CD4-positive, CD25-positive, alpha-beta regulatory T cell (primary cell): ENCODE results near the gene UBB. TPM values are rescaled to one million over a fixed set of nuclear protein-coding genes. Genes with fewer than 3 reads are reported as not detected.
A peak's percentile ranks its signal among the peaks of the same experiment; 100 is the strongest.

Source experiments
- ATAC-seq, 2 donors: fragments of 150-1000 bp; cut with Tn5 transposase; one replicate each; pipeline ENCODE4 v1.10.0; 2021; ENCODE audit warnings: low read depth in 2 of 2, moderate number of reproducible peaks in 2 of 2, moderate library complexity in 1 of 2
- DNase-seq, 3 donors: peaks; one replicate each; pipeline versions ENCODE4 v3.0.0 to v3.0.0-alpha.2; 2012 to 2022; ENCODE audit warnings: mixed read lengths in 1 of 3
- H3K27ac ChIP-seq: one replicate; pipeline ENCODE4 v1.7.0; 2013; ENCODE audit warnings: mild to moderate bottlenecking, low read length; ENCODE audit not compliant: insufficient read depth, poor library complexity, severe bottlenecking
- H3K27me3 ChIP-seq: one replicate; pipeline ENCODE4 v1.7.0; 2013; ENCODE audit warnings: low read length; ENCODE audit not compliant: control insufficient read depth, insufficient read depth
- H3K36me3 ChIP-seq: one replicate; pipeline ENCODE4 v1.7.0; 2013; ENCODE audit warnings: mild to moderate bottlenecking, low read length, moderate library complexity; ENCODE audit not compliant: control insufficient read depth, insufficient read depth
- H3K4me1 ChIP-seq: 2 replicates; pipeline ENCODE4 v1.7.0; 2013; ENCODE audit warnings: mild to moderate bottlenecking, low read length; ENCODE audit not compliant: insufficient read depth, control insufficient read depth, poor library complexity, severe bottlenecking
- H3K4me3 ChIP-seq: one replicate; pipeline ENCODE4 v1.7.0; 2013; ENCODE audit warnings: low read depth, mild to moderate bottlenecking, low read length, moderate library complexity
- H3K9me3 ChIP-seq, 2 experiments: 1 replicate in 1 of 2; 2 replicates in 1 of 2; pipeline ENCODE4 v1.7.0; 2013; ENCODE audit warnings: low read length in 2 of 2, mild to moderate bottlenecking in 1 of 2, moderate library complexity in 1 of 2; ENCODE audit not compliant: control insufficient read depth in 2 of 2
- H3K27ac Mint-ChIP-seq, 3 donors: one replicate each; pipeline ENCODE4 v1.8.0; 2020 to 2022; ENCODE audit warnings: mild to moderate bottlenecking in 3 of 3, mixed read lengths in 3 of 3, moderate library complexity in 2 of 3
- H3K27me3 Mint-ChIP-seq: one replicate; pipeline ENCODE4 v1.8.0; 2022; ENCODE audit warnings: mild to moderate bottlenecking, mixed read lengths
- H3K36me3 Mint-ChIP-seq: one replicate; pipeline ENCODE4 v1.8.0; 2020; ENCODE audit warnings: mixed read lengths
- H3K4me1 Mint-ChIP-seq, 4 donors: one replicate each; pipeline ENCODE4 v1.8.0; 2020 to 2022; ENCODE audit warnings: mixed read lengths in 4 of 4, mild to moderate bottlenecking in 1 of 4
- H3K4me3 Mint-ChIP-seq, 4 donors: one replicate each; pipeline ENCODE4 v1.8.0; 2020 to 2022; ENCODE audit warnings: mild to moderate bottlenecking in 4 of 4, mixed read lengths in 4 of 4, moderate library complexity in 3 of 4
- H3K9me3 Mint-ChIP-seq, 7 donors: one replicate each; pipeline ENCODE4 v1.8.0; 2020 to 2022; ENCODE audit warnings: mixed read lengths in 7 of 7, mild to moderate bottlenecking in 3 of 7, moderate library complexity in 2 of 7
- polyA plus RNA-seq, 4 donors: library from polyadenylated mRNA; unstranded; fragments of 300-500 nt; fragmentation: Illumina TruSeq; gene quantifications; one replicate each; pipeline ENCODE4 v1.2.3, GENCODE V29; 2021
- total RNA-seq: library from RNA; stranded (reverse); gene quantifications from one replicate; pipeline ENCODE4 v1.2.3, GENCODE V29; 2022

The UBB gene
- 953 TPM for total RNA-seq
- 1,000 to 10,000 TPM; 1,667 to 2,206 (median 1,950) TPM for polyA plus RNA-seq

DNA sequence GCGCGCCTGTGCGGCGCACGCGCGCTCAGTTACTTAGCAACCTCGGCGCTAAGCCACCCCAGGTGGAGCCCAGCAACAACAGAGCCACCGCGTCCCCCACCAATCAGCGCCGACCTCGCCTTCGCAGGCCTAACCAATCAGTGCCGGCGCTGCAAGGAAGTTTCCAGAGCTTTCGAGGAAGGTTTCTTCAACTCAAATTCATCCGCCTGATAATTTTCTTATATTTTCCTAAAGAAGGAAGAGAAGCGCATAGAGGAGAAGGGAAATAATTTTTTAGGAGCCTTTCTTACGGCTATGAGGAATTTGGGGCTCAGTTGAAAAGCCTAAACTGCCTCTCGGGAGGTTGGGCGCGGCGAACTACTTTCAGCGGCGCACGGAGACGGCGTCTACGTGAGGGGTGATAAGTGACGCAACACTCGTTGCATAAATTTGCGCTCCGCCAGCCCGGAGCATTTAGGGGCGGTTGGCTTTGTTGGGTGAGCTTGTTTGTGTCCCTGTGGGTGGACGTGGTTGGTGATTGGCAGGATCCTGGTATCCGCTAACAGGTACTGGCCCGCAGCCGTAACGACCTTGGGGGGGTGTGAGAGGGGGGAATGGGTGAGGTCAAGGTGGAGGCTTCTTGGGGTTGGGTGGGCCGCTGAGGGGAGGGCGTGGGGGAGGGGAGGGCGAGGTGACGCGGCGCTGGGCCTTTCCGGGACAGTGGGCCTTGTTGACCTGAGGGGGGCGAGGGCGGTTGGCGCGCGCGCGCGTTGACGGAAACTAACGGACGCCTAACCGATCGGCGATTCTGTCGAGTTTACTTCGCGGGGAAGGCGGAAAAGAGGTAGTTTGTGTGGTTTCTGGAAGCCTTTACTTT lies at the start of gene UBB:
UBB (plus strand) TSS at position 452 of the 856 bp plus-strand sequence. CDS start 817 bp downstream, outside the sequence.
- no peaks in the 10 kb centered on the region for H3K9me3 ChIP-seq
- Mint-ChIP-seq H3K4me1 (peaks cover 5 to 44% (median 34%) of the 10 kb centered on the region in 4 donors), H3K4me3 (peak within 1 kb of the TSS; percentile 87 to 95 (median 92)), H3K36me3 (peaks cover 16% of the 10 kb centered on the region), H3K27ac (peak within 1 kb of the TSS; percentile 96 to 99 (median 98)), H3K27me3 (peaks cover 7% of the 10 kb centered on the region), H3K9me3 (peaks cover 0 to 2% (median 0%) of the 10 kb centered on the region in 7 donors)
- no peaks in the 10 kb centered on the region for H3K27me3 ChIP-seq
- H3K4me3 ChIP-seq, result peak within 1 kb of the TSS; percentile 98
- peaks cover 10% of the 10 kb centered on the region for H3K36me3 ChIP-seq
- peak; percentile 93 to 98 (median 96) for DNase-seq
- ATAC-seq, result peak; percentile 96 to 98
- H3K27ac ChIP-seq, result peak within 1 kb of the TSS; percentile 94
- H3K4me1 ChIP-seq, result peaks cover 17% of the 10 kb centered on the region

- no peak for ATAC-seq
- Histone ChIP-seq H3K27me3 (no peaks in the 10 kb centered on the region), H3K4me3 (no peak overlapping the region), H3K9me3 (no peaks in the 10 kb centered on the region), H3K36me3 (peaks cover 13% of the 10 kb centered on the region), H3K4me1 (no peaks in the 10 kb centered on the region), H3K27ac (no peak overlapping the region)
- H3K4me1 Mint-ChIP-seq, result no peaks in the 10 kb centered on the region
- no peak overlapping the region for H3K4me3 Mint-ChIP-seq
- peaks cover 3% of the 10 kb centered on the region for H3K36me3 Mint-ChIP-seq
- no peak overlapping the region for H3K27ac Mint-ChIP-seq
- no peak for DNase-seq
- no peaks in the 10 kb centered on the region for H3K27me3 Mint-ChIP-seq
- no peaks in the 10 kb centered on the region for H3K9me3 Mint-ChIP-seq
These were observed 42.5 kb upstream of the UBB start for GRCh38 chr17:16338391-16338790.

- H3K4me1 ChIP-seq, result no peaks in the 10 kb centered on the region
- Mint-ChIP-seq H3K27me3 (no peaks in the 10 kb centered on the region), H3K4me3 (no peak overlapping the region), H3K9me3 (no peaks in the 10 kb centered on the region), H3K4me1 (no peaks in the 10 kb centered on the region), H3K27ac (no peak overlapping the region), H3K36me3 (peaks cover 11% of the 10 kb centered on the region)
- ATAC-seq (no peak), DNase-seq (no peak)
- no peaks in the 10 kb centered on the region for H3K27me3 ChIP-seq
- H3K36me3 ChIP-seq, result peaks cover 13% of the 10 kb centered on the region
- no peak overlapping the region for H3K4me3 ChIP-seq
- no peak overlapping the region for H3K27ac ChIP-seq
- H3K9me3 ChIP-seq, result no peaks in the 10 kb centered on the region
These were observed 41.5 kb upstream of the UBB start for GRCh38 chr17:16339402-16339801.

GRCh38 chr17:16339959-16340358 lies 40.9 kb upstream of the UBB start:
- H3K36me3 ChIP-seq, result peaks cover 13% of the 10 kb centered on the region
- peaks cover 13% of the 10 kb centered on the region for H3K36me3 Mint-ChIP-seq
- no peak for DNase-seq
- H3K9me3 ChIP-seq, result no peaks in the 10 kb centered on the region
- H3K4me1 ChIP-seq, result no peaks in the 10 kb centered on the region
- H3K27ac Mint-ChIP-seq, result peak overlapping the region in 1 of 3 donors; percentile 36
- no peaks in the 10 kb centered on the region for H3K4me1 Mint-ChIP-seq
- H3K27me3 Mint-ChIP-seq, result no peaks in the 10 kb centered on the region
- H3K27me3 ChIP-seq, result no peaks in the 10 kb centered on the region
- H3K4me3 ChIP-seq, result no peak overlapping the region
- H3K27ac ChIP-seq, result no peak overlapping the region
- no peak for ATAC-seq
- no peak overlapping the region for H3K4me3 Mint-ChIP-seq
- H3K9me3 Mint-ChIP-seq, result no peaks in the 10 kb centered on the region

DNA sequence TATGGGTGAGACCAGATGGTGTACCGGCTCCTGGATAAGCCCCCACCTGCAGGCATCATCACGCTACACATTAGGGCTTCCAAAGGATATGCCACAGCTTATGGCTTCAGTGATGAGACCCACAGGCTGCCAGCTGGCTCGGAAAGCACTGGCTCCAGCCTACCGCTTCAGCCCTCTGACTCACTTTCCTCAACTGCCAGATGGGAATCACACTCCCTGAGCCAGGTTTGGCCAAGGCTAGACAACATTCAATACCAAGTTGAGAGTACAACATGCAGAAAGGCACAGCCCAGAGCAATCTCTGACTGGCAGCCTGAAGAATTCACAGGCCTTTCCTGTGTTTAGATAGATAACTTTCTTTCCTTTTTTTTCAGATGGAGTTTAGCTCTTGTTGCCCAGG lies 37.9 kb upstream of the UBB start:
- Histone ChIP-seq H3K27ac (no peak overlapping the region), H3K27me3 (no peaks in the 10 kb centered on the region), H3K4me1 (no peaks in the 10 kb centered on the region), H3K9me3 (no peaks in the 10 kb centered on the region), H3K36me3 (peaks cover 13% of the 10 kb centered on the region), H3K4me3 (no peak overlapping the region)
- no peak overlapping the region for H3K27ac Mint-ChIP-seq
- no peaks in the 10 kb centered on the region for H3K27me3 Mint-ChIP-seq
- peaks cover 13% of the 10 kb centered on the region for H3K36me3 Mint-ChIP-seq
- peaks cover 0 to 7% (median 0%) of the 10 kb centered on the region in 4 donors for H3K4me1 Mint-ChIP-seq
- ATAC-seq, result no peak
- DNase-seq, result no peak
- no peak overlapping the region for H3K4me3 Mint-ChIP-seq
- H3K9me3 Mint-ChIP-seq, result no peaks in the 10 kb centered on the region

DNA sequence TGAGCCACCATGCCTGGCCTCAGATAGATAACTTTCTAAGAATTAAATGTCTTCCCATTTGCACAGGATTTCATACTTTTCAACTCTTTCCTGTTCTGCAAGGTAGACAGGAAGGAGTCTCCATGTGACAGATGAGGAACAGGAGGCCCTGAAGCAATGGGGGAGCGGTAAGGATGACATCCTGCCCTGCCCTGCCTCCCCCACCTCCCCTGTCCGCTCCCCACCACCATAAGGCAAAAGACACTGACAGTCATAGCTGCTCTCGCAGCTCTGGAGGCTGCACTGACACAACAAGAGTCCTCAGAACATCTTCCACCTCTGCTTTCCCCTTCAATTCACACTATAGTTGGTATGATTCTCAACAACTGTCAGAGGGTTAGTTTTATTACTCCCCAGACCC lies 37.3 kb upstream of the UBB start:
- ATAC-seq, result no peak
- Mint-ChIP-seq H3K4me1 (peaks cover 0 to 7% (median 0%) of the 10 kb centered on the region in 4 donors), H3K9me3 (no peaks in the 10 kb centered on the region), H3K27ac (peak overlapping the region in 1 of 3 donors; percentile 60), H3K4me3 (no peak overlapping the region), H3K36me3 (peaks cover 13% of the 10 kb centered on the region), H3K27me3 (no peaks in the 10 kb centered on the region)
- H3K27me3 ChIP-seq, result no peaks in the 10 kb centered on the region
- DNase-seq, result no peak
- no peak overlapping the region for H3K27ac ChIP-seq
- no peaks in the 10 kb centered on the region for H3K9me3 ChIP-seq
- H3K4me1 ChIP-seq, result no peaks in the 10 kb centered on the region
- H3K36me3 ChIP-seq, result peaks cover 13% of the 10 kb centered on the region
- no peak overlapping the region for H3K4me3 ChIP-seq

DNA sequence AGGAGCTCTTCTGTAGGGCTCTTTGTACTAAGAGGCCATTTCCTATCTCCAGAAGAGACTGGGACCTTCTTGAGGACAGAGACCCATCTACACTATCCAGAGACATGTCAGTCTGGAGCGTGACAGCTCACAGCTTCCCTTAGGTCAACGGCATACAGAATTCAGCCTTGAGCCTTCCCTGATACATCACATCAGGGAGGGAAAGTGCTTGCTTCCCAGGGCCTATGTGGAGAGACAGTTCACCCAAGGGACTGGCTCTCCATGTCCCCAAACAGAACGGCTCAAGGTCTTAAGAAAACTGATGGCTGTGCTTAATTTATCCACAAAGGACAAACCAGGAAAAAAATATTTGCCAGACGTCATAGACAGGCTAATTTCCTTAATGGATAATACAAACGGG lies 35.3 kb upstream of the UBB start:
- Mint-ChIP-seq H3K36me3 (peaks cover 19% of the 10 kb centered on the region), H3K27me3 (no peaks in the 10 kb centered on the region), H3K4me3 (no peak overlapping the region), H3K9me3 (no peaks in the 10 kb centered on the region), H3K4me1 (peaks cover 0 to 7% (median 2%) of the 10 kb centered on the region in 4 donors), H3K27ac (no peak overlapping the region)
- no peak overlapping the region for H3K27ac ChIP-seq
- peaks cover 13% of the 10 kb centered on the region for H3K36me3 ChIP-seq
- ATAC-seq (no peak), DNase-seq (no peak)
- no peaks in the 10 kb centered on the region for H3K27me3 ChIP-seq
- no peaks in the 10 kb centered on the region for H3K9me3 ChIP-seq
- H3K4me1 ChIP-seq, result no peaks in the 10 kb centered on the region
- no peak overlapping the region for H3K4me3 ChIP-seq
